ENCODE results near the gene GORAB. TPM values are rescaled to one million over a fixed set of nuclear protein-coding genes. Genes with fewer than 3 reads are reported as not detected.

The GORAB gene
- polyA plus RNA-seq, 12 donors, result 13.9 to 23.7 (median 17.6) TPM; not detected in 1

- no peak for DNase-seq
These were observed 5.1 kb downstream of the GORAB start for GRCh38 chr1:170536924-170537551.

- DNase-seq, result no peak
These were observed 6.0 kb downstream of the GORAB start for GRCh38 chr1:170537798-170538503.

- no peak for DNase-seq
These were observed 6.7 kb downstream of the GORAB start for GRCh38 chr1:170538687-170539086.

- no peak for DNase-seq
These were observed 7.2 kb downstream of the GORAB start for GRCh38 chr1:170539154-170539553.

DNA sequence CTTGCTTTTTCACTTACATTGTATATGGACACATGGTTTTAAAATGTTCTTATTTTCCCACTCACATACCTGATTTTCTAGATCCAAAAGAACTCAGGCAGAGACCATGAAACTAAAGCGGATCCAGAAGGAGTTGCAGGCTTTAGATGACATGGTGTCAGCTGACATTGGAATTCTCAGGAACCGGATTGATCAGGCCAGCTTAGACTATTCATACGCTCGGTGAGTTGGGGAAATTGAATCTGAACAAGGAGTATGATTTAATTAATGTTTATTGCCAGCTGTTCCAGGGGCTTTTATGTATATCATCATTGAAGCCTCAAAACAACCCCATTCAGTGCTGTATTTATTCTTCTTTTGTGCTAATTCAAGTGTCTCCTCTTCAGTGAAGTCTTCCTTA is 12.7 kb downstream of the GORAB start:
- DNase-seq, result no peak

DNA sequence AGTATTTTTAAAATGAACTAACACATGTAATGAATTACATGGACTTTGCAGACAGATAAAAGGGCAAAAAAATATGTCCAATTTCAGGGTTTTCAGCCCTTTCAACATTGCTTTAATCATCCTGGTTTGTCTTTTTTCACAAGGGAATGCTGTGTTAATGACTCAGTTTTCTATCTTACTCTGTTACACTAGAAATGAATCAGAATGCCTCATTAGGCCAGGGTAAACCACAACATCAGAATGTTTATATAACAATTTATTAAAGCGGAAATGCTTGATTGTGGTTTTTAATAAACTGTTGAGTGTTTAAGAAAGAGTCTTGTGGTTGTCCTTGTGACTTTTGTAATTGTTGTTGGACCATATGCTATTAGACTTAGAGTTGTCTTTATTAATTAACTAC is 13.5 kb downstream of the GORAB start:
- no peak for DNase-seq

GRCh38 chr1:170547255-170547654 is 15.3 kb downstream of the GORAB start:
- no peak for DNase-seq

DNA sequence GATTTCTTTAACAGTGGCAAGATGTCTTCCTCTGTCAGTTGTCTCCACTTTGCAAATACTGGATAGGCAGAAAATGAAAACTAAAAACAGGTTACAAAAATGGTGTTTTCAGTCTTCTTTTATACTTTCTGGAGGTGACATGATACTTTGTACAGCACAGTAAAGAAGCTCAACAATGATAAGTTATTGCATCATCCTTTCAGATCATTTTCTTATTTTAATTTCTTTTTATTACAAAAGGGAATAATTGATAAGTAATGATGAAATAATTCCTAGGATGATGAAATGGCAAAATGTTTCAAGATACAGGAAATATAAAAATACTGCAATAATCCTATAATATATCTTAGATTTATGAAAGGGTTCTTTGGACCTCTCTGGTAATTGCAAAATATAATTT is 16.5 kb downstream of the GORAB start:
- no peak for DNase-seq

DNA sequence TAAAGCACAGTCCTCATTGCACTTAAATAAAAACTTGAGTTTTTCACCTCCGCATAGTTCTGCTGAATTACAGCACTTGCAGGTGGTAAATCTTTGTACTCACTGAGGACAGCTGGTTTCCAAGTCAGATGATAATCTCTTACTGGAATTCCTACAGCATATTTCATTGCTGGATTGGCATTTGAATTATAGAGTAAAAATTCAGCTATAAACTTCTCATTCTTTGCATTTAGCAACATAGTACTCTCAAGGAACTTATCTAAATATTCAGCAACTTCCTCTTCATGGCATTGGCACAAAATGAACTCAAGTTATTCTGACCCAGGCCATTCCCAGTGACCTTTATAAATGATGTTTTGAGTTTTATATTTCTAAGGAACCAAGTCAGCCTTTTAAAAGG is 23.4 kb downstream of the GORAB start:
- DNase-seq, result no peak

DNA sequence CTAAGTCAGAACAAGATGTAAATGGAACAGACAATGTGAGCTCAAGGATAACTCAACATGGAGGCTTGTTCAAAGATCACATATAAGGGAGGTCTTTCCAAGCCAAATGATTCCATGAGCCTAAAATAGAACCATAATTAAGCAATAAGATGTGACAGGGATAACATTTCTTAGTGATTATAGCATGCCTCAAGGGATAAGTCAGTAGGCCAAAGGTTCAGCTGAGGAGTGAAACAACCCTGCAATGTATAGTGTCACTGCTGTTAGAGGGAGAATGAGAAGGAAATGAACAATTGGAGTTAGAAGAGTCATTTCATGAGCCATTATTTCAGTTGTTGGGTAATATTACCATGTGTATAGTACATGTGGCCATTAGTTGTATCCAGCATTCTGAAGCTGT is 25.0 kb downstream of the GORAB start:
- DNase-seq, result no peak

- DNase-seq, result no peak
These were observed 26.8 kb downstream of the GORAB start for GRCh38 chr1:170558731-170559130.

- DNase-seq, result no peak
These were observed 27.2 kb downstream of the GORAB start for GRCh38 chr1:170559166-170559565.

- DNase-seq, result no peak
These were observed 28.8 kb downstream of the GORAB start for GRCh38 chr1:170560681-170561285.

- DNase-seq, result peak; percentile 70
These were observed 30.8 kb downstream of the GORAB start for GRCh38 chr1:170562646-170563338.

DNA sequence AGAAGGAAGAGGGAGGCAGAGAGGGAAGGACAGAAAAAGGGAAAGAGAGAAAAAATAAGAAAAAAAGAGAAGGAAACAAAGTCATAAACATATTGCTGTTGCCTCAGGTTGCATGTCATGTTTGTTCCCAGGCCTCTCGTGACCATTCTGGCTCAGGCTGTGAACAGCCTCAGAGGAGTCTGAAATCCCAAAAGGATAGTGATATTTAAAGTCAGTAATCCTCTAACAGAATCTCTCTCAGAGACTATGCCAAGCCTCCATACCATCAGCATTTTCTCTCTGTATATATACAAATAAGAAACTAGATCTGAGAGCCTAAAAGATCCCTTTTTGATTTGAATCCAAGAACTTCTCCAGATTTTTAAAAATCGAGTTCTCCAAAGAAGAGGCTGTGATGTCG is 35.2 kb downstream of the GORAB start:
- no peak for DNase-seq

- DNase-seq, result no peak
These were observed 36.2 kb downstream of the GORAB start for GRCh38 chr1:170568197-170568596.

DNA sequence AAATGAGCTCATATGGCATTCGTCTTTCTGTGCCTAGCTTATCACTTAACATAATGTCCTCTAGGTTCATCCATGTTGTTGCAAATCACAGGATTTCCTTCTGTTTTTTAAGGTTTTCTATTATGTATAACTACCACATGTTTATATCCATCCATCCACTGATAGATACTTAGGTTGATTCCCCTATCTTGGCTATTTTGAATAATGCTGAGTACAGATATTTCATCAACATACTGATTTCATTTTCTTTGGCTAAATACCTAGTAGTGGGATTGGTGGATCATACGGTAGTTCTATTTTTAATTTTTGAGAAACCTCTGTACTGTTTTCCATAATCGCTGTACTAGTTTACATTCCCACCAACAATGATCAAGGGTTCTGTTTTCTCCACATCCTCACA is 45.0 kb downstream of the GORAB start:
- no peak for DNase-seq

DNA sequence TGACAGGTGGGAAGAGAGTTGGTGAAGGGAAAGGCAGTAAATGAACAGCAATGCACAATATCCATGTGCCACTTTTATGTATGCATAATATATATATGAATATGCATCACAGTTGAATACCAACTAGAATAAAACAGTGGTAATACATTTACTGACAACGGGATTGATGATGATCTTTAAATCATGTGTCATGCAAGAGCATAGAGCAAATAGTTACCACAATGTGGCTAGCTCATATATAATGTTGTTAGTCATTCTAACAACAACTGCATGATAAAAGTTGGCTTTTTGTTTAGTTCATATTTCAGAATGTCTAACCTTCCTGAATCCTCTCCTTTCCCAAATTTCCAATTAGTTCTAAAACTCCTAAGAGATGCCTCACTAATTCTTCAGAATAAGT is 46.4 kb downstream of the GORAB start:
- no peak for DNase-seq

DNA sequence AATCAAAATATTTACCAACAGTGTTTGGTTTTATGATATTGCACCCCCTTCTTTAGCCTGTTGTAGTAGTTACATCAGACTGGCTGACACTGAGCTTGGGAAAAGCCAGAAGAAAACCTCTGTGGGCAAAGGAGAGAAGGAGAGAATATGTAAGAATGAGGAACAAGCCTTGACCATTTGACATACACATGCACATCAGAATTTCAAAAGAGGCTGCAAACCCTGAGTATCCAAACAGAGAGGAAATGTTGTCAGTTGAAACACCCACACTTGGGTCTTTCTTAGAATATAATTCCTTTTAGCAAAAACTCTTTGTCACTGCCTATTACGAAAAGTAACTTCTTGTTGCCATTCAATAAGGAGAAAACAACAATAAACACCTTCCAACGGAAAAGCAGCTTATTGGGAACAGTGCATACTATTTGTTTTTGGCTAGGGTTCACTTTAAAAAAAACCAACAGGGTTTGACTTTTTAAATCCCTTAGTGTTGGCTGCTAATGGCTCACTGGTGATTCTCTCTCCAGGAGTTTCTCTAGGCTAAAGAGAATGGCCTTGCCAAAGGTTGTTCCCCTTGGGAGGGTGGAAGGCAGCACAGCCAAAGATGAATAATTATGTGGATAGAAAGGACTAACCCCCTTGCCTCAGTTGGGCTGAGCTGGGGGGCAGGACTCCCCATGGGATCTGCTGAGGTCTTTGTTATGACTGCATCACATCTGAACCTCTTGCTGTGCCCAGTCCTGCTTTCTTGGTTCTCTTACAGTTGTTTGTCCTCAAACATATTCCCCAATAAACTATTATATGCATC is 48.9 kb downstream of the GORAB start:
- DNase-seq, result no peak

DNA sequence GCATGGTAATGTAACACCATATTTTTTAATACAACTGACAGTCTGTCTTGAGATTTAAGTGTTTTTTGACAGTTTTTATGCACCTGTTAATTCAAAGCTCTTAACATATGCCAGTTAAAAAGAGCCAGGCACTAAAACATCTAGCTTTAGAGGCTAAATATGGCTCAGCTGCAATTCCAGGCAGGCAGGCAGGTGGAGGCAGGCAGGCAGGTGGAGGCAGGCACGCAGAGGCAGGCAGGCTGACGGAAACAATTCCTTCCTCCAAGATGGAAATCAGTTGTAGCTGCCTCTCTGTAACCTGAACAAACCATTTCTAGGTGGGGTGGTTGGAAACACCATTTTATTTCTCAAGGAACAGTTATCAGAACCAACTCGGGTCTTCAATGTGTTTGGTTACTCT is 51.2 kb downstream of the GORAB start:
- no peak for DNase-seq

- peak; percentile 79 for DNase-seq
These were observed 54.6 kb downstream of the GORAB start for GRCh38 chr1:170586321-170587252.

All from muscle of arm (tissue), 12 donors.